GM11168 (cell line): ENCODE results near the gene KIF12.

Experiments used
- in situ Hi-C: fragments of 300-500 bp; cut with MboI; formaldehyde crosslinking; loops from one replicate; pipeline ENCODE4 v1.12.0; 2022; ENCODE audit warnings: low sequenced_read_pairs; ENCODE audit not compliant: unreplicated experiment

The KIF12 gene

DNA sequence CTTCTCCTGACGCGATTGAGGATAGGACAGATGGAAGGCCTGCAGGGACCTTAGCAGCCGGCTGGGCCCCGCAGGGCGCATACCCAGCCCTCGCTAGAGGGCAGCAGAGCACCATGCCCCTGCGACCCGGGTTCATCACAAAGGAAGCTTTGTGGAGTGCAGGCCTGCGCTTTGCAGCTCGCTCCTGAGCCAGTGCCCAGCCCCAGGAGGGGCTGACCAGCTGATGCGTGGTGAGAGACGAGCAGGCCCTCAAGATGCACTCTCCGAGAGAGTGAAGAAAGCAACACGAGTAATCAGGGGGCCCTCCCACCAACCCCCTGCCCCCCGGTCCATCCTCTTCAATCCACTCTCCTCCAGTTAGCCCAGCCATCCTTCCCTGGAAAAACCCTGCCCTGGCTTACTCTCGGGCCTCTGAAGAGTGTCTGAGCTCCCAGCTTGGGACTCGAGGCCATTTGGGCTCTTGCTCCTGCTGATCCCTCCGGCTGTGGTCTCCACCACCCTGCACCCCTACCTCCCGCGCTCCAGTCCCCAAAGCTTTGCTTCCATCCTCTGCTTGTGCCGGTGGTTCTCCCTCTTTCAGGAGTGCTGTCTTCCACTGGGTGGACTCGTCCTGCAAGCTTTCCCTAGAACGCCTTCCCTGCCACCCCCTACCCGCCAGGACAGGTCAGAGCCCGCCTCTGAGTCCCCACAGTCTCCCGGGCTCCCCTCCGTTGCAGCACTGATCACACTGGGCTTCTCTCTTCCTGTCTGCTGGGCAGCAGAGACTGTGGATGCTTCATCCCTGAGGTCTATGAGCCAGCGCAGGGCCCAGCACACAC is 9.1 kb upstream of the KIF12 start:
- in situ Hi-C loops: no loop called here

DNA sequence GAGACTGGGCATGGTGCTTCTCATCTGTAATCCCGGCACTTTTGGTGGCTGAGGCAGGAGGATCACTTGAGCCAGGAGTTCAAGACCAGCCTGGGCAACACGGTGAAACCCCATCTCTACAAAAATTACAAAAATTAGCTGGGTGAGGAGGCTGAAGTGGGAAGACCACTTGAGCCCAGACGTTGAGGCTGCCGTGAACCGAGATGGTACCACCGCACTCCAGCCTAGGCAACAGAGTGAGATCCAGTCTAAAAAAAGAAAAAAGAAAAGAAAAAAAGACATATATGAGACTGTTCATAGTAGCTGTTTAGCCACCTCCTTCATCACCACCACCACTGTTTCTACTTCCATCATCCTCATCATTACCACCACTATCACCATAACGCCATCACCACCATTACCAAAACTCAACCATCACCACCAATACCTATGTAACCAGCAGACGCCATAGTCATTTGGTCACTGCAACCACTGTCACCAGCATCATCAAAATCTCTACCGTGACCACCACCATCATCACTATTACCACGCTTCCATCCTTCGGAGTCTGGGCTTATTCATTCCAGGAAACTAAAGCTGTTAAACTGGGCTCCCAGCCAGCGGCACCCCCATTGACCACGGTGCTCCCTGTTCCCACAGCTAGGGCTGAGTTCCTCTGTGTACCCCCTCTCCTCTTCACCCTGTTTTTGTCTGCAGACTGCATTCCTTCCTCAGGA is 8.4 kb upstream of the KIF12 start:
- in situ Hi-C loops: no loop called here

DNA sequence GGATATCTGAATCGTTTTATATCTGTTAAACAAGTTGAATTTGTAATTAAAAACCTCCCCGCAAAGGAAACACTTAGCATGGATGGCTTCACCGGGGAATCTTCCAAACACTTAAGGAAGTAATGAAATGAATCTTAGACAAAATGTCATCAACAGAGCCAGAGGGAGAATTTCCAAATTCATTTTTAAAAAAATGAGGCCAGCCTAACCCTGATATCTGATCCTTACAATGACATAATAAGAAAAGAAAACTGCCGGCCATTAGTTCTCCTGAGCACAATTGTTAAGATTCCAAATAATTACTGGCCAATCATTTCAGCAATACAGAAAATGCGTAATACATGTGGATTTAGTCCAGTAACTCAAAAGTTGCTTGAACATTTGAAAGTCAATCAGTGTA is 6.1 kb upstream of the KIF12 start:
- in situ Hi-C loops: no loop called here

DNA sequence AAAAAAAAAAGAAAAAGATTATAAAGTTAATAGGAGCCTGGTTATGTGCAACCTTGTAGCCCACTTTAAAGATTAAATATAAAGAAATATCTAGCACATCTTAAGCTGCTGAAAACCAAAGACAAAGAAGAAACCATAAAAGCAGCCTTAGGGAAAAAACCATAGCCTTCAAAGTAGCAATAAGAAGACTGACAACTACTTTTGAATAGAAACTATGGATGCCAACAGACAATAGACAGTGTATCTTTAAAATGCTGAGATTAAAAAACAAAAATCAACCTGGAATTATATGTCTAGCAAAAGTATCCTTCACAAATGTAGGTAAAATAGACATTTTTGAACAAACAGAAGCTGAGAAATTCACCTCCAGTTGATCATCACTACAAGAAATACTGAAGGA is 3.4 kb upstream of the KIF12 start:
- in situ Hi-C loops: no loop called here

DNA sequence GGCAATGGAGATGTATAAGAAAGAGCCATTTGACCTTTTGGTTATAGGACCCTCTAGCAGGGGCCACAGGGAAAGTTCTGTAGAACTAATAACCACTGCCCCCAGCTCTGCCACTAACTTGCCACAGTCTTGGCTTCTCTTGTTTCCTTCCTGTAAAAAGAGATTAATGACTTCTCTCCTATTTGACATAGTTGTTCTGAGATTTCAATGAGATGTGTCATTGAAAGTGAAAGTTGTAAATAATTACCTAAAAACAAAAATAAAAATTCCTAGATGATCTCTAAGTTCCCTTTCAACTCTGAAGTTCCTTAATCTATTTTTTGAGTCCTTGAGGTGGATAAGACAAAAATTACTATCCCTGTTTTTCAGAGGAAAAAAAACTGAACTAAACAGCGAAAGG is 1.4 kb upstream of the KIF12 start:
- in situ Hi-C loops: no loop called here

DNA sequence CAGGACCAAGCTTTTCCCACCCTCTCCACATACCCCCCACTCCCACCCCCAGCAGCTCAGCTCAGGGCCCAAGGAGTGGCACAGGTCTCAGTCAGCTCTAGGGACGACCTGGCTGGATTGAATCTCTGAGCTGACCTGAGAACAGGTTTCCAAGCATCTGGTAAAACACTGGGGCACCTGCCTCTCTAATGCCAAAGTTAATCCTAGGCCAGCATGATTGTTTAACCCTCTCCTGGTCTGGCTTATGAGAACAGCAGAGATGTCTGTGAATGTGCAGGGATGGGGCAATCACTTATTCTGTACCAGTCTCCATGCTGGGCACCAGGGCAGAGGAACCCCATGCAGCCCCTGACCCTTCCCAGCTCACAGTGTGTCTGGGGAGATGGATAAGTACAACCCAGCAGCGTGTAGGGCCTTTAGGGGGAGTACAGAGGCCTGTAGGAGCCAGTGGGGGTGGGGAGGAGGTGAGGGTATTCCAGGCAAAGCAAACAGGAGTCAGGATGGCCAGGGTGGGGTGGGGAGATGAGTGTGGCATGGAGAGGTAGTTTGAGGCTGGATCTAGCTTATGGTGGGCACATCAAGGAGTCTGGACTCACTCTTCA is 678 bp upstream of the KIF12 start:
- in situ Hi-C loops: no loop called here

DNA sequence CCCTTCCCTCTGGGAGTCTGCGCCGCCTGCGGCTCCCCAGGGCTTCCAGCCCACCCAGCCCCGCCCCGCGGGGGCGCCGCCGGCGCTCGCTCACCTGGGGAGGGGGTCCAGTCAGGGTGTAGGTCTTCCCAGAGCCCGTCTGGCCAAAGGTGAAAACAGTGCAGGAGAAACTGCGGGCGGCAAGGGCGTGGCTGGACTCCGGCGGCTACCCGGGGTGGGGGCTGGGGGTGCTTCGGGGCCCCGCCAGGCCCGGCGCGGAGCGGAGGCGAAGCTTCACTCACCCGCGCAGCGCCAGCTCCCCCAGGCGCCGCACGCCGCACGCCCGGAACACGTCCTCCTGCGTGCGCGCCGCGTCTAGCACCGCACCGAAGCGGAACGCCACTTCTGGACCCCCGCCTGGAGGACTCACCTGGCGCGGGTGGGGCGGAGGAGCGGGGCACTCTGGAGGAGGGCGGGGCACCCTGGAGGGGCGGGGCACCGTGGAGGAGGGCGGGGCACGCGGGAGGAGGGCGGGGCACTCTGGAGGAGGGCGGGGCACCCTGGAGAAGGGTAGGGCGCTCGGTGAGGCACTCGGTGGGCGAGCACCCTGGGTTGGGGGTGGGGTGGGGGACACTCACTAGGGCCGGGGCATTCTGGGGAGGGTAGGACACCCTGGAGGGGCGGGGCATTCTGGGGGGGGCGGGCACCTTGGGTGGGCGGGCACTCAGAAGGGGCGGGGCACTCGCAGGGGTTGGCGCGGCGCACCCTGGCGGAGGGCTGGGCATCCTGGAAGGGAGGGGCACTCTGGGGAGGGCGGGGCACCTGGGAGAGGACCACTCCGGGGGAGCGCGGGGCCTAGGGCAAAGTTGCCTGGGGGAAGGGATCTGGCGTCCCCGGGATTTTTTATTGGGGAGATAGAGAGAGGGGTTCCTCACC is 814 bp downstream of the KIF12 start:
- in situ Hi-C loops: no loop called here

DNA sequence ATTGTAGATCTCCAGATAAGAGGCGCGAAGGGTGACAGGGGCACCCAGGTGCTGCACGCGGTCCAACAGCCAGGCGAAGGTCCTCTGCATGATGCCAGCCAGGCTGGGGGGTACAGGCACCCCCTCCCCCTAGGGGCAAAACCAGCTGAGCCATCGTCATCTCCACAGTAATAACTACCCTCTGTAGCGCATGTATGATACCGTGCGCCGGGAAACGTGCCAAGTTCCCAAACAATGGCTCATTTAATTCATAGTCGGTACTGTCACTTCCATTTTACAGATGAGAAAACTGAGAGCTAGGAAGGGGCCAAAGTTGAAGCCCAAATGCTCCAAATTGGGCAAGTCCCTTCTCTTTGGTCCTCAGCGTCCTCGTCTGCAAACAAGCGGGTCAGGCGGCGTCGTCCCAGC is 1.5 kb downstream of the KIF12 start:
- in situ Hi-C loops: no loop called here

DNA sequence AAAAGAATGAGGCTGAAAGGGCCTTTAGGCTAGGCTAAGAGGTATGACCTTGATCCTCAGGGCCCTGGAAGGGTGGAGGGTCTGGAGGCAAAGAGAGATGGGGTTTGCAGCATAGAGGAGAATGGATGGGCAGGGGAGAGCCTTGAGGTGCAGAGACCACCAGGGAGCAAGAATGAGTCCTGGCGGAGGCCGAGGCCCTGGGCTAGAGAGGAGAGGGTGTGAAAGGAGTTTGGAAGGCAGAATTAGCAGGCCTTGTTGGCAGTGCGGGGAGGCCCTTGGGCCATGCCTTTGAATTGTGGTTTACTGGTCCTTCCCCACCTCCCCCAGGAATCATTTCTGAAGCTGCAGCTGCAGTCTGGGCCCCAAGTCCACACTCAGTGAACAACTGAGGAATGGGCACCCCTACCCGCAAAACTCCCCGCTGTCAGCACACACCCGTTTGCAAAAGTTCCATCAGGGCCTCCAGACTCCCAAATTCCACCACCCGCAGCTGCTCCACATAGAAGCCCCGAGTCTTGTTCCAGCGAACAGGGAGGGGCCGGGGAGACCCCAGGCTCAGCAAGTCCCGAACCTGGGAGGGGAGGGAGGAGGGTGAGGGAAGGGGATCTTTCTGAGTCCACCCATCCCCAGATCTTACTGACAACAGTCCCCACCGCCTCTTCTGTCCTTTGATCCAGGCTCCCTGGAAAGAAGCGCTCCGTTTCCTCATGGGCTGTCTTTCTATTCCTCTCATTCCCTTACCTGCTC is 2.1 kb downstream of the KIF12 start:
- in situ Hi-C loops: no loop called here

DNA sequence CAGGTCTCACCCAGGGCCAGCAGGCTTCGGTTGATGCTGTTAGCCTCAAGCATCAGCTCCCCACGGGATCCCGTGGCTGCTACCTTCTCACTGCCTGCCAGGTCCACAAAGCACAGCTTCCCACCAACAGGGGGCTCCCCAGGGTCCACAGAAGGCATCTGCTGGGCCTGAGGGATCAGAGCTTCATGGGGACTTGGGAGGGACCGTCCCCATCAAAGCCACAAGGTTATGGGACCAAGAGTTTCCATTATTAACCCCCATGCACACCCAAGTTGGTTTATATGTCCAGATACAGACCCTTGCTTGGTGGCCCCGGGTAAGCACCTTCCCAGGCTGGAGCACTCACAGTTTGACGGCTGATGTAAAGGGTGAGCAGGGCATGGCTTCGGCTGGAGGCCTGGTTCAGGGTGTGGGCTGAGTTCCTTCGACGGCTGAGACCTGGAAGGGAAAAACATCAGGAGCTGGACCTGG is 3.0 kb downstream of the KIF12 start:
- in situ Hi-C loops: no loop called here

DNA sequence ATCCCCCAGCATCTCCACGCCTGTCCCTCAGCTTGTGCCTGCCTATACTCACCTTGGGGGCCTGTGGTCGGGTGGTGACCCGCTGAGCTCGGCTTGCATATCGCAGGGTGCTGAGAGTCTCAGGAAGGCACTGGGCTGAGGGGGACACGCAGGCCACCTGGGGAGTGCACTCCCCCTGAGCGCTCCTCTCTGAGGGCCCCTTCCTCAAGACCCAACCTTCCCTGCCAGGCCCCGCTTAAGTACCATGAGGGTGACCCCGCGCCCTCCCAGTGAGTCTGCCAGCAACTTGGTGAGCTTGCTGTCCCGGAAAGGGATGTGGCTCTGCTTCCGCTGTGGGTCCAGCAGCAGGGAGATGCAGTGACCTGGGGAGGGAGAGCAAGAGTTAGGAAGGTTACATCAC is 4.1 kb downstream of the KIF12 start:
- in situ Hi-C loops: no loop called here

DNA sequence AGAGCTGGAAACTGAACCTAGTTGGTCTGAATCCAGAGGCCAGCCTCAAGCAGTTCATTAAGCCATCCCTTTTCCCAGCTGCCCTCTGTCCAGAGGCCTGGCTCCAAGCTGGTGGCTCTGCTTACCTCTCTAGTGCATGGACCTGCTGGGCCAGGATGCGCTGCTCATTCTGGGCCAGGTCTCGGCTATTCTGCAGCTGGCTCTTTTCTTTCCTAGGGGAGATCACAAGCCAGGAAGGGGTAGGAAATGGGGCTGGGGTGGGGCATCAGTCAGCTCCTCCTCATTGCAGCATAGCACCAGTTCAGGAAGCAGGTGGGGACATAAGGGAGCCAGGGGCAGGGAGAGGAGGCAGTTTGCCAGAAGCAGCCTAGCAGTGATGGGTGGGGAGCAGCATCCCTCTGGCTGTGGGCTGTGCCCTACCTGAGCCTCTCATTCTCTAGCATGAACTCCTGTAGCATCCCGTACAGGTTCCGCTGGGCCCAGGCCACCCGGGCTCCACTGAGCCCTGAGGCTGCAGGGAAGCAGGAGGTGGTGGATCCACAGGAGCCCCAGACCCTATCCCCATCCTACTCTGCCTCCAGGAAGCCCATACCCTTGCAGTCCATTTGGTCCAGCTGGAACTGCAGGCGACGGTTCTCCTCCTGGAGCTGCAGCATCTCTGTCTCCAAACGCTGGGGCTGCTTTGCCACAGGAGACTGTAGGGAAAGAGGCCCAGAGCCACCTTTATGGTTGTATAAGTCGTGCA is 5.2 kb downstream of the KIF12 start:
- in situ Hi-C loops: no loop called here

DNA sequence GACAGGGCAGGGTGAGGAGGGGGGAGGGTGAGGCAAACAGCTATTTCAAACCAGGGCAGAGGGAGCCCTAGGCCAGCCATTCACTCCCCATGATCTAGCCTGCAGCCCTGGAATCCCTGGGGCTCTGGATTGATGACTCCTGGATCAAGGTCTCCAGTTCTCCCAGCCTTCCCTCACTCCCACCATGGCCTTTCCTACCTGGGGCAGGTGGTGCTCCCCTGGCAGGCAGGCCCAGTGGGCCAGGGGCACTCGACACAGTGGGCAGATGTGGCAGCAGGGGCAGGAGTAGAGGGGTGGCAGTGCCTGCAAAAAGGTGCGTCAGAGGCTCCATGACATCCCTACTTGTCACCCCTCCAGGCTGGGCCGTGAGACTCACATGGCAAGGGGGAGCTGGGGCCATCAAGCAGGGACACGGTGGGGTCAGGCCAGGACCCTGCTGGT is 6.0 kb downstream of the KIF12 start:
- in situ Hi-C loops: no loop called here

DNA sequence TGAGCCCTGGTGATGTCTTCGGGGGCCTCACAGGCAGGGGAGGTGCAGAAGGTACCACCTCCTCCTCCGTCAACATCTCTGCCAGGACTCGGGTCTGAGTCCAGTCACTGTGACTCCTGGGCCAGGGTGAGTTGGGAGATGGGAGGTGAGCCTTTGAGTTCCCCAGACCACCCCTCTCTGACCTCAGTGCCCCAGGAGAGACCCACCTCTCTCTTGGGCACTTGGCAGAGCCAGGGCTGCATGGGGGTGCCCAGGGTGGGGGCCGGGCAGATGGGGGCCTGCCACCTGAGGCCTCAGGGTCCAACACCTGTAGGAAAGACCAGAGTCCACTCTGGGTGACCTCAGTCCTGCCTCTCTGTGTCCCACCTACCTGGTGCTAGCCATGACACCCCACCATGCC is 6.8 kb downstream of the KIF12 start:
- in situ Hi-C loops: no loop called here

DNA sequence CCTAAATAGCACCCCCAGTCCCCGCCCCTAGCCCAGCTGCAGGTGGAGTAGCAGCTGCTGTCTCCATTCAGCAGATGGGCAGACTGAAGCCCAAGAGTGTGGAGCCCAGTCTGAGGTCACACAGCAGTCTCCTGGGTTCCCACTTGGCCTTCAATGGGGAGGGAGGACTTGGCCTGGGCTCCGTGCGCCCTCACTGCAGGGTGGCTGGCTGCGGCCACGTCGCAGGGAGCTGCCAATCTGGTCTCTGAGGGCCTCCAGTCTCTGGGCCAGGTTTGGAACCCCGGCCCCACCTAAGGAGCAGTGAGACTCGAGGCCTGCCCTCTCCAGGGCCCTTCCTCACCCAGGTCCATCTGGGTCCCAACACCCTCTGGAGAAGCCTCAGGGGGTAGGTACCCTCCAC is 7.4 kb downstream of the KIF12 start:
- in situ Hi-C loops: no loop called here

DNA sequence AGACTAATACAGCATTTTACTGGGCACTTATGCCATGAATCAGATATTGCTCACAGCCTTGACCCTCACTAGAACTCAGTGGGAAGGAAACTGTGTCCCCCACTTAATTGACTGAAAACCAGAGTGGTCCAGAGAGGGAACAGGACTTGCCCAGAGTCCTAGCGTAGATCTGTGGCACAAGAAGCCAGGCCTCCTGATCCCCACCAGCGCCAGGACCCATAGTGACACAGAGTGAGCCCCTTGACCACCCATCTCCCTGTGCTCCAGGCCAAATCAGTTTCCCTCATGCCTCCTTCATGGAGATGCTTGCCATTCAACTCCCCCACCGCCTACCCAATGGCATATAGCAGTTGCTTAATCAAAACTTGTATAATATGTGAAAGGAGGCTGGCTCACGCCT is 8.3 kb downstream of the KIF12 start:
- in situ Hi-C loops: no loop called here

DNA sequence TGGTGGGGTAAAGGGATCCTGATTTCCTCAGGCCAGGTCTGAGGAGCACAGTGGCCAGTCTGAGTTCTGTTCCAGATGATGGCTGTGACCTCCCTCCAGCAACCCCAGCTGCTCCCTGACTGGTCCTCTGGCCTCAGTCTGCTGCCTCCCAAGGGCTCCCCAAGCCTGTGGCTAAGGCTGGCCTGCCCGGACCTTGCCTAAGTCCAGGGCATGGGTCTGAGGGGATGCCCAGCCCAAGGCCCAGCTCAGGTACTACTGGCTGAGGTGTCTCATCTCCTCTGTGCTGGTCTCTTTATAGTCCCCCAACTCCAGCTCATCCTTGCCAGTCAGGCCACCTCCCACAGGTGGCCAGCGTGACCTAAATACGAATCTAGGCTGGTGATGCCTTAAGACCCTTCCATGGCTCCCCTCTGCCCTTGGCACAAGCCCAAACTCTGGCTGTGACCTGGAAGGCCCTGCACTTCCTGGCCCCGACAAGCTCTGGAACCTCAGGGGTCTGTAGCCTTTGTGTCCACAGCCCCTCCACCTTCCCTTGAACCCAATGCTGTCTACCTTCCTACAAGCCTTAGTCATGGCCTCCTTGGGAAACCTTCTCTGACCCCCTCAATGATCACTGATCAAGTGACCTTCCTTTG is 9.8 kb downstream of the KIF12 start:
- in situ Hi-C loops: no loop called here

DNA sequence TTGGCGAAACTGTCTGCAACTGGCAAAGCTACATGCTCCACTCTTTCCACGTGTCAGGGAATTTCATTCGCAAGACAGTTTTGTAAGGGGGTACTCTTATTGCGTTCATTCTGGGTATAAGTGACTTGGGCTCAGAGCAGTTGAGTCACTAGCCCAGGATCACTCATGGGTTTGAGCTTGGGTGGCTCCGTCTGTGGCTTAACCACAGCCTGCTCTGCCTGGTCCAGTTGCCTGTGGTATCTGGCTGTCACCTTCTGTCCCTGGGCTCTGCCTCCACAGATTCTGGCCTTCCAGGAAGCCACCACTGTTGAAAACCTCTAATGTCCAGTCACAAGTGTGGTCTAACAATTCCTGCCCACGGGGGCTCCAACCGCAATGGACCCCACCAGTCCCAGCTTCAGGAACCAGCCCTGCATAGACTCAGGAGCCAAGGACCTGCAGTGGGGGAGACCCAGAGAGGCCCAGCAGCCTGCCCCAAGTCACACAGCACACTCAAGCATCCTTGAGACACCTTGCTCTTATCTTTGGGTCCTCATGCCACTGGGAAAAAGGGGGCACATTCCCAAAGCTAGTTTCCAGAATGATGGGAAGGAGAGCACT is 10.4 kb downstream of the KIF12 start:
- in situ Hi-C loops: no loop called here
